Colonic mucosa (tissue), 4 donors: ENCODE results near the gene ABHD8. TPM values are rescaled to one million over a fixed set of nuclear protein-coding genes. Genes with fewer than 3 reads are reported as not detected.
A peak's percentile ranks its signal among the peaks of the same experiment; 100 is the strongest.

Experiments
- DNase-seq: peaks from one replicate; pipeline ENCODE4 v3.0.0-alpha.2; 2020
- H3K27ac ChIP-seq: fragments of 200-600 bp; one replicate; pipeline ENCODE4 v1.8.0; 2021
- H3K27me3 ChIP-seq: fragments of 200-600 bp; one replicate; pipeline ENCODE4 v1.8.0; 2021
- H3K36me3 ChIP-seq: fragments of 200-600 bp; one replicate; pipeline ENCODE4 v1.8.0; 2021
- H3K4me1 ChIP-seq: fragments of 200-600 bp; one replicate; pipeline ENCODE4 v1.8.0; 2021; ENCODE audit warnings: mild to moderate bottlenecking
- H3K4me3 ChIP-seq: fragments of 200-600 bp; one replicate; pipeline ENCODE4 v1.8.0; 2021
- H3K9ac ChIP-seq, 2 donors: one replicate each; pipeline ENCODE4 v1.7.0; 2013; ENCODE audit warnings: control low read depth in 2 of 2, low read depth in 2 of 2, low read length in 2 of 2
- H3K9me3 ChIP-seq: fragments of 200-600 bp; one replicate; pipeline ENCODE4 v1.8.0; 2021
- intact Hi-C: fragments of 100-400 bp; cut with DNase I; formaldehyde crosslinking; loops from one replicate; pipeline ENCODE4 v1.14.1; 2022
- total RNA-seq, 2 donors: library from RNA; stranded (reverse); fragmentation: NEBNext Ultra II Directional in 1 of 2; extraction: Animal tissue kit (Norgen Biotek cat#: 25700) in 1 of 2; gene quantifications; one replicate each; pipeline ENCODE4 v1.2.1, GENCODE V29; 2021
- TF ChIP-seq, protein P1 (sequence below): fragments of 200-600 bp; IDR thresholded peaks from one replicate; pipeline ENCODE4 v1.8.0; 2022; ENCODE audit warnings: antibody characterized with exemption, mild to moderate bottlenecking
- donor health status: healthy.
- donor health status: DM: no; HTN: no; CAD: no.
- donor health status: DM: no; HTN: no; CAD: no.

ABHD8 gene, protein sequence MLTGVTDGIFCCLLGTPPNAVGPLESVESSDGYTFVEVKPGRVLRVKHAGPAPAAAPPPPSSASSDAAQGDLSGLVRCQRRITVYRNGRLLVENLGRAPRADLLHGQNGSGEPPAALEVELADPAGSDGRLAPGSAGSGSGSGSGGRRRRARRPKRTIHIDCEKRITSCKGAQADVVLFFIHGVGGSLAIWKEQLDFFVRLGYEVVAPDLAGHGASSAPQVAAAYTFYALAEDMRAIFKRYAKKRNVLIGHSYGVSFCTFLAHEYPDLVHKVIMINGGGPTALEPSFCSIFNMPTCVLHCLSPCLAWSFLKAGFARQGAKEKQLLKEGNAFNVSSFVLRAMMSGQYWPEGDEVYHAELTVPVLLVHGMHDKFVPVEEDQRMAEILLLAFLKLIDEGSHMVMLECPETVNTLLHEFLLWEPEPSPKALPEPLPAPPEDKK
- total RNA-seq: 1 to 10 TPM; 4.3 to 5.2 TPM

GRCh38 chr19:17303167-17303939 is at the start of gene ABHD8:
TSS of gene ABHD8 (minus strand) at chr19:17303425. CDS start at chr19:17301616, 1,809 bp downstream.
- Histone ChIP-seq H3K9me3 (no peaks in the 10 kb centered on the region), H3K27me3 (no peaks in the 10 kb centered on the region), H3K9ac (peak within 1 kb of the TSS; percentile 46 to 87), H3K4me1 (peaks cover 15% of the 10 kb centered on the region), H3K27ac (peak within 1 kb of the TSS; percentile 37), H3K4me3 (peak within 1 kb of the TSS; percentile 63), H3K36me3 (no peaks in the 10 kb centered on the region)
- peak; percentile 96 for DNase-seq
- TF ChIP-seq, protein P1, sequence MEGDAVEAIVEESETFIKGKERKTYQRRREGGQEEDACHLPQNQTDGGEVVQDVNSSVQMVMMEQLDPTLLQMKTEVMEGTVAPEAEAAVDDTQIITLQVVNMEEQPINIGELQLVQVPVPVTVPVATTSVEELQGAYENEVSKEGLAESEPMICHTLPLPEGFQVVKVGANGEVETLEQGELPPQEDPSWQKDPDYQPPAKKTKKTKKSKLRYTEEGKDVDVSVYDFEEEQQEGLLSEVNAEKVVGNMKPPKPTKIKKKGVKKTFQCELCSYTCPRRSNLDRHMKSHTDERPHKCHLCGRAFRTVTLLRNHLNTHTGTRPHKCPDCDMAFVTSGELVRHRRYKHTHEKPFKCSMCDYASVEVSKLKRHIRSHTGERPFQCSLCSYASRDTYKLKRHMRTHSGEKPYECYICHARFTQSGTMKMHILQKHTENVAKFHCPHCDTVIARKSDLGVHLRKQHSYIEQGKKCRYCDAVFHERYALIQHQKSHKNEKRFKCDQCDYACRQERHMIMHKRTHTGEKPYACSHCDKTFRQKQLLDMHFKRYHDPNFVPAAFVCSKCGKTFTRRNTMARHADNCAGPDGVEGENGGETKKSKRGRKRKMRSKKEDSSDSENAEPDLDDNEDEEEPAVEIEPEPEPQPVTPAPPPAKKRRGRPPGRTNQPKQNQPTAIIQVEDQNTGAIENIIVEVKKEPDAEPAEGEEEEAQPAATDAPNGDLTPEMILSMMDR: peak; percentile 59
- intact Hi-C loops: no loop called here

- no peaks in the 10 kb centered on the region for H3K4me1 ChIP-seq
- TF ChIP-seq, protein P1: no peak
- intact Hi-C loops: no loop called here
- no peak overlapping the region for H3K4me3 ChIP-seq
- H3K27ac ChIP-seq: no peak overlapping the region
- H3K9me3 ChIP-seq: no peaks in the 10 kb centered on the region
- H3K27me3 ChIP-seq: no peaks in the 10 kb centered on the region
- no peak overlapping the region for H3K9ac ChIP-seq
- no peak for DNase-seq
- H3K36me3 ChIP-seq: no peaks in the 10 kb centered on the region
These were observed 49.5 kb upstream of the ABHD8 start for GRCh38 chr19:17352608-17353280.

DNA sequence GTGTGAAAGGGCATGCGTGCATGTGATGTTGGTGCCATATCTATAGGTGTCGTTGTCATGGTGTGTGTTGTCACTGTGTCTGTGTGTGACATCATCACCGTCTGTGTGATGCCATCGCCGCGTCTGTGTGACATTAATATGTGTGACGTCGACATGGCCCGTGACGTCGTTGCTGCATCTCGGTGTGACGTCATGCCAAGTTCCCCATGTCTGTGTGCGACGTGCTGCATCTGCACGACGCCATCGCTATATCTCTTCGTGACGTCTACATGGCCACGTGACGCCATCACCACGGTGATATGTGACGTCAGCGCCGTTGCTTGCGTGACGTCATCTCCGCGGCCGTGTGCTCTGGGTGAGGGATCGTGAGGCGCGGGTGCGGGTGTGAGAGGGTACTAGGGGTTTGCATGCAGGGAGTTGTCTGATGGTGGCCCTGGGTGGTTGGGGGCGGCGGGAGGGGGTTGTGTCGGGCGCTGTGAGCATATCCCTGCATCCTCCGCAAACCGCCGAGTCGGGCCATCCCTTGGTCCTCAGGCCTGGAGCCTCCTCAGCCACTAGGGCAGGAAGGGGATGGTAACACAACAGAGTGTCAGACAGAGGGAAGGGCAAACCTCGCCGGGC is 48.7 kb upstream of the ABHD8 start:
- no peaks in the 10 kb centered on the region for H3K4me1 ChIP-seq
- no peaks in the 10 kb centered on the region for H3K36me3 ChIP-seq
- intact Hi-C loops: no loop called here
- H3K27ac ChIP-seq: no peak overlapping the region
- TF ChIP-seq, protein P1: no peak
- no peaks in the 10 kb centered on the region for H3K9me3 ChIP-seq
- H3K27me3 ChIP-seq: no peaks in the 10 kb centered on the region
- no peak overlapping the region for H3K9ac ChIP-seq
- no peak for DNase-seq
- no peak overlapping the region for H3K4me3 ChIP-seq

DNA sequence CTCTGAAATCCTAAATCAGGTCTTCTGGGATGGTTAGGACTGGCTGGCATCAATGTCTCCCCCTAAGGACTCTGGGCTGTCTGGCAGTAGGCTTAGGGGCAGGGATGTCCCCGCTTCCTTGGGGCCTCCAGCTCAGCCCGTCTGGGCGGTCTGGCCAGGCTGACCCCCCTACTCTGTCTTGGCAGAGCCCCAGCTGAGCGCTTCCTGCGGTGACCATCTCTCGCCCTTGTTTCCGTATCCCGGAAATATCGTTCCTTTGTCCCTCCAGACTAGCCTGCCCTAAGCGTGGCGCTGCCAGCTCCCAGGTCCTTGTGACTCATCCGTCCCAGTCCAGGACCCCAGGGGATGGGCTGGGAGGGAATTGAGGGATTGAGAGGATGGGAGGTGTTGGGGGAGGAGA is 45.5 kb upstream of the ABHD8 start:
- intact Hi-C loops: no loop called here
- H3K9ac ChIP-seq: no peak overlapping the region
- no peaks in the 10 kb centered on the region for H3K9me3 ChIP-seq
- no peak overlapping the region for H3K4me3 ChIP-seq
- H3K36me3 ChIP-seq: no peaks in the 10 kb centered on the region
- TF ChIP-seq, protein P1: no peak
- no peaks in the 10 kb centered on the region for H3K27me3 ChIP-seq
- no peak overlapping the region for H3K27ac ChIP-seq
- DNase-seq: no peak
- H3K4me1 ChIP-seq: no peaks in the 10 kb centered on the region

DNA sequence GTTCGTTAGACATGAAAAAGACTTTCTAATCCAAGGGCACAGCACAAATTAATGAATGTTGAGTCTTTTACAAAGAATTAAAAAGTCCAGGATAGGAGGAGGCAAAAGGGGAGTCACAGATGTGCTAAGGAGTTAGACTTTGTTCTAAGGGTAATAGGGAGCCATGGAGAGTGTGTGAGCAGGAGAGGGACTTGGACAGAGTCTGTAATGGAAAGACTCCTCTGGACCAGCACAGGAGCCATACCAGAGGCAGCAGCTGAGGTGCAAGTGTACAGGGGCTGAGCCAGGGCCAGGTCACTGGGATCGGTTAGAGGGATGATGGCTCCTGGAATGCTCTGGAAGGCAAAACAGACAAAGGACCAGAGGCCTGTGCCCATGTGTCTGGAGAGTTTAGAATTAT is 44.7 kb upstream of the ABHD8 start:
- no peak overlapping the region for H3K27ac ChIP-seq
- no peak overlapping the region for H3K9ac ChIP-seq
- no peak for DNase-seq
- no peaks in the 10 kb centered on the region for H3K9me3 ChIP-seq
- TF ChIP-seq, protein P1: no peak
- intact Hi-C loops: no loop called here
- no peaks in the 10 kb centered on the region for H3K27me3 ChIP-seq
- H3K4me1 ChIP-seq: no peaks in the 10 kb centered on the region
- no peak overlapping the region for H3K4me3 ChIP-seq
- H3K36me3 ChIP-seq: no peaks in the 10 kb centered on the region
